ENCODE measurements around the gene CCND1. TPM values are rescaled to one million over a fixed set of nuclear protein-coding genes. Genes with fewer than 3 reads are reported as not detected.
A peak's percentile ranks its signal among the peaks of the same experiment; 100 is the strongest.

Gene CCND1
- total RNA-seq, 1 experiment from 2014 or later: 2,517 TPM

DNA sequence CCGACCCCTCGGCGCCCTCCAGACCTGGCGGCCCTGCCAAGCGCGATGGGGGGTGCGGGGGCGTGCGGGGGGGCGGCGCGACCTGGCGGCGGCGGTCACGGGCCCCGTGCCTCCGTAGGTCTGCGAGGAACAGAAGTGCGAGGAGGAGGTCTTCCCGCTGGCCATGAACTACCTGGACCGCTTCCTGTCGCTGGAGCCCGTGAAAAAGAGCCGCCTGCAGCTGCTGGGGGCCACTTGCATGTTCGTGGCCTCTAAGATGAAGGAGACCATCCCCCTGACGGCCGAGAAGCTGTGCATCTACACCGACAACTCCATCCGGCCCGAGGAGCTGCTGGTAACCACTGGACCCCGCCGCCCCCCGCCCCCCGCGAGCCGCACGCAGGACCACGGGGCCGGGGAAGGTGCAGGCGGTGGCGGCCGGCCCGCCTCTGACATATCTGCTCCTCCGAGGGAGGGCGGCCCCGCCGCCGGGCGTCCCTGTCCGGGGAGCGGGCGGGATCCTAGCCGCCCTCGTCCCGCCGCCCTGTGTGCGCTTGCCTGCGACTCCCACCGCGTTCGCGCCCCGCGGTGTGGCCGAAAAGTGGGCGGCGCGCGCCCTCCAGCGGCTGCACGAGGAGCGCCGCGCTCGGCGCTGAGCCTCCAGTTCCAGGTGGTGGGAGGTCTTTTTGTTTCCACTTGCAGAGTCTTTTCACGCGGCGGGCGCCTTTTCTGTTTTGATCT lies 2.1 kb downstream of the CCND1 start:
- Histone ChIP-seq H3K9me3 (ENCODE audit: low read depth, low read length, poor library complexity, severe bottlenecking) (no peaks in the 10 kb centered on the region), H3K27ac (ENCODE audit: low read depth, low read length, poor library complexity, severe bottlenecking) (peak overlapping the region; percentile 99), H3K27me3 (replicated peaks; ENCODE audit: insufficient read depth, low read depth, low read length, poor library complexity) (no peaks in the 10 kb centered on the region), H3K4me1 (ENCODE audit: insufficient read depth, low read length, poor library complexity, severe bottlenecking) (peaks cover 30% of the 10 kb centered on the region), H3K36me3 (ENCODE audit: insufficient read depth, low read length, poor library complexity, severe bottlenecking) (peaks cover 61% of the 10 kb centered on the region), H3K4me3 (ENCODE audit: low read depth, low read length, poor library complexity, severe bottlenecking) (peak overlapping the region; percentile 86)
- CTCF ChIA-PET: interaction anchor here (0.7 to 1.5 kb wide), 2 partner anchors 227 to 351 kb away, joined by 3 to 6 read pairs; no protein-coding TSS in a partner anchor
- BruUV-seq (replicated peaks): no TSS peak
- POLR2A ChIA-PET (ENCODE audit: low non-redundant PET): interaction anchor here (0.6 to 1.4 kb wide), 4 partner anchors 13 to 541 kb away, joined by 3 to 8 read pairs (median 6); no protein-coding TSS in a partner anchor
- intact Hi-C loops (cut with micrococcal nuclease; ENCODE audit: unreplicated experiment): loop anchor here (1.0 kb wide), 1 partner anchor 542 kb away; no protein-coding TSS in a partner anchor
- DNase-seq (ENCODE audit: low spot score): peak; percentile 92
- no peak for TF ChIP-seq EZH2 (IDR thresholded peaks at IDR 0.05; ENCODE audit: borderline replicate concordance, low read depth, low read length, poor library complexity, severe bottlenecking)
- TF ChIP-seq, protein P1, sequence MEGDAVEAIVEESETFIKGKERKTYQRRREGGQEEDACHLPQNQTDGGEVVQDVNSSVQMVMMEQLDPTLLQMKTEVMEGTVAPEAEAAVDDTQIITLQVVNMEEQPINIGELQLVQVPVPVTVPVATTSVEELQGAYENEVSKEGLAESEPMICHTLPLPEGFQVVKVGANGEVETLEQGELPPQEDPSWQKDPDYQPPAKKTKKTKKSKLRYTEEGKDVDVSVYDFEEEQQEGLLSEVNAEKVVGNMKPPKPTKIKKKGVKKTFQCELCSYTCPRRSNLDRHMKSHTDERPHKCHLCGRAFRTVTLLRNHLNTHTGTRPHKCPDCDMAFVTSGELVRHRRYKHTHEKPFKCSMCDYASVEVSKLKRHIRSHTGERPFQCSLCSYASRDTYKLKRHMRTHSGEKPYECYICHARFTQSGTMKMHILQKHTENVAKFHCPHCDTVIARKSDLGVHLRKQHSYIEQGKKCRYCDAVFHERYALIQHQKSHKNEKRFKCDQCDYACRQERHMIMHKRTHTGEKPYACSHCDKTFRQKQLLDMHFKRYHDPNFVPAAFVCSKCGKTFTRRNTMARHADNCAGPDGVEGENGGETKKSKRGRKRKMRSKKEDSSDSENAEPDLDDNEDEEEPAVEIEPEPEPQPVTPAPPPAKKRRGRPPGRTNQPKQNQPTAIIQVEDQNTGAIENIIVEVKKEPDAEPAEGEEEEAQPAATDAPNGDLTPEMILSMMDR (conservative IDR thresholded peaks at IDR 0.05; ENCODE audit: low read depth, low read length): peak; percentile 82

DNA sequence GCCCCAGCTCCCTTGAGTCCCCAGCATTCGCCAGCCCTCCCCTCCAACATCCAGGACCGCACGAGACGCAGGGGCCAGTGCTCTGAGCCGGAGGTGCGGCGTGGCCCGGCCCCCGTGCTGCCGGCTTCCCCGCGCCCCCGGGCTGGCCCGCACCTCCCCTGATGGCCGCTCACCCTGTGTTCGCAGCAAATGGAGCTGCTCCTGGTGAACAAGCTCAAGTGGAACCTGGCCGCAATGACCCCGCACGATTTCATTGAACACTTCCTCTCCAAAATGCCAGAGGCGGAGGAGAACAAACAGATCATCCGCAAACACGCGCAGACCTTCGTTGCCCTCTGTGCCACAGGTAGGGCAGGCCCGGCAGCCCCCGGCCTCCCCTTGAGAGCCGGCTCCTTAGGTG lies 2.7 kb downstream of the CCND1 start:
- intact Hi-C loops (cut with micrococcal nuclease; ENCODE audit: unreplicated experiment): loop anchor here (1.0 kb wide), 1 partner anchor 542 kb away; no protein-coding TSS in a partner anchor
- TF ChIP-seq, protein P1 (conservative IDR thresholded peaks at IDR 0.05; ENCODE audit: low read depth, low read length): no peak; the same call in 1 of the 2 replicates
- no peak for TF ChIP-seq EZH2 (IDR thresholded peaks at IDR 0.05; ENCODE audit: borderline replicate concordance, low read depth, low read length, poor library complexity, severe bottlenecking)
- H3K27ac ChIP-seq (ENCODE audit: low read depth, low read length, poor library complexity, severe bottlenecking): peak overlapping the region; percentile 99
- peaks cover 66% of the 10 kb centered on the region for H3K36me3 ChIP-seq (ENCODE audit: insufficient read depth, low read length, poor library complexity, severe bottlenecking)
- CTCF ChIA-PET: interaction anchor here (1.5 kb wide), 1 partner anchor 351 kb away, joined by 3 read pairs; no protein-coding TSS in a partner anchor
- H3K4me3 ChIP-seq (ENCODE audit: low read depth, low read length, poor library complexity, severe bottlenecking): peak overlapping the region; percentile 86
- H3K9me3 ChIP-seq (ENCODE audit: low read depth, low read length, poor library complexity, severe bottlenecking): no peaks in the 10 kb centered on the region
- BruUV-seq (replicated peaks): no TSS peak
- no peaks in the 10 kb centered on the region for H3K27me3 ChIP-seq (replicated peaks; ENCODE audit: insufficient read depth, low read depth, low read length, poor library complexity)
- POLR2A ChIA-PET (ENCODE audit: low non-redundant PET): interaction anchor here (0.6 to 1.4 kb wide), 2 partner anchors 22 to 542 kb away, joined by 3 to 7 read pairs; no protein-coding TSS in a partner anchor
- peaks cover 35% of the 10 kb centered on the region for H3K4me1 ChIP-seq (ENCODE audit: insufficient read depth, low read length, poor library complexity, severe bottlenecking)
- no peak for DNase-seq (ENCODE audit: low spot score)

DNA sequence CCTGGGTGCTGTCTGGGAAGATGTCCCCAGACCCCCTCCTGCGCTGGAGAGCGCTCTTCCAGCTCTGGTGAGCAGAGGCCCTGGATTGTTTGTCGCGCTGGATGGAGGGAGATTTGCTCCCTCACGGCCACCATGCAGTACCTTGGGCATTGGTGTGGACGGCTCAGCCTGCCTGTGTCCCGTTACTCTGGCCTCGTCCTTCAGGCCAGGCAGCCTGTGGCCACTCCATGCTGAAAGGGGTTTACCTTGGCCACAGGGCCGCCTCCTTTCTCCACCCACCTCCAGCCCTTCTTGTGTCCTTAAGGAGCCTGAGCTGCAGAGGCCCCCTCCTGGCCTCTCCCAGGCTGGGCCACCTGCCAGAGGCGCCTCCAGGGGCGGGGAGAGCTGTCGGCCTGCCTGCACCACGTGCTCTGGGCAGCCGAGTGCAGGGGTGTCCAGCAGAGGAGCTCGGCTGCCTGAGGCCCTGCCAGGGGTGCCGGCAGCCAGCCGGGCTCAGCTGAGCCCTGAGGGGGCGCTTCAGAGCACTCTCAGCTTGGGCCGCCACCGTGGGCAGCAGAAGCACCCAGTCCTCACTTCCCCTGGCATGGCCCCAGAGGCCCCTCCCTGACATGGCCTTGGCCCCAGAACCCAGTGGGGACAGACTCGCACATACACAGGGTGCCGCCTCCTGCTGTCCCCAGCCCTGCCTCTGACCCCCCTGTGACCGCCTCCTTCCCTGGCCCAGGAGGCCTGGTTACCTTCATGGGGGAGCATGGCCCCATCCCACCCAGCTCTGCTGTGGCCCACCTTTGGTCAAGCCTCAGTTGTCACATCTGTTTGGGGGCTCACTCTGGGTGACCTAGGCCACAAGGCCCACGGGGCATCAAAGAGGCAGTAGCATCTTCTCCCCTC lies 3.4 kb downstream of the CCND1 start:
- intact Hi-C loops (cut with micrococcal nuclease; ENCODE audit: unreplicated experiment): no loop called here
- H3K4me1 ChIP-seq (ENCODE audit: insufficient read depth, low read length, poor library complexity, severe bottlenecking): peaks cover 42% of the 10 kb centered on the region
- DNase-seq (ENCODE audit: low spot score): peak; percentile 85
- H3K27me3 ChIP-seq (replicated peaks; ENCODE audit: insufficient read depth, low read depth, low read length, poor library complexity): no peaks in the 10 kb centered on the region
- no peaks in the 10 kb centered on the region for H3K9me3 ChIP-seq (ENCODE audit: low read depth, low read length, poor library complexity, severe bottlenecking)
- H3K4me3 ChIP-seq (ENCODE audit: low read depth, low read length, poor library complexity, severe bottlenecking): peak overlapping the region; percentile 86
- BruUV-seq (replicated peaks): no TSS peak
- CTCF ChIA-PET: interaction anchor here (1.5 kb wide), 1 partner anchor 352 kb away, joined by 3 read pairs; no protein-coding TSS in a partner anchor
- TF ChIP-seq, protein P1 (conservative IDR thresholded peaks at IDR 0.05; ENCODE audit: low read depth, low read length): peak; percentile 47; the same call in 1 of the 2 replicates
- no peak for TF ChIP-seq EZH2 (IDR thresholded peaks at IDR 0.05; ENCODE audit: borderline replicate concordance, low read depth, low read length, poor library complexity, severe bottlenecking)
- POLR2A ChIA-PET (ENCODE audit: low non-redundant PET): interaction anchor here (1.3 to 1.4 kb wide), 2 partner anchors 22 kb away, joined by 6 to 7 read pairs; no protein-coding TSS in a partner anchor
- H3K36me3 ChIP-seq (ENCODE audit: insufficient read depth, low read length, poor library complexity, severe bottlenecking): peaks cover 73% of the 10 kb centered on the region
- peak overlapping the region; percentile 99 for H3K27ac ChIP-seq (ENCODE audit: low read depth, low read length, poor library complexity, severe bottlenecking)

Measured in A673 (cell line).